Esophagus (tissue), 2 donors: Measurements from ENCODE around the gene COX17. TPM values are rescaled to one million over a fixed set of nuclear protein-coding genes. Genes with fewer than 3 reads are reported as not detected.
"Not testable (repeated sequence)": the region's sequence is repeated elsewhere in the genome, so short reads cannot be mapped to it uniquely, and the experiment has no call there.

Source experiments
- H3K27ac ChIP-seq, 2 donors: one replicate each; pipeline ENCODE4 v1.5.1; 2013; ENCODE audit warnings: low read depth in 2 of 2, mild to moderate bottlenecking in 2 of 2, inconsistent platforms in 1 of 2, low read length in 1 of 2, moderate library complexity in 1 of 2
- H3K27me3 ChIP-seq, 2 donors: one replicate each; pipeline ENCODE4 v1.6.1; 2013; ENCODE audit warnings: low read length in 2 of 2, control low read depth in 1 of 2, mild to moderate bottlenecking in 1 of 2; ENCODE audit not compliant: insufficient read depth in 2 of 2, control insufficient read depth in 1 of 2
- H3K36me3 ChIP-seq, 2 donors: one replicate each; pipeline ENCODE4 v1.6.1; 2013; ENCODE audit warnings: low read length in 1 of 2; ENCODE audit not compliant: control insufficient read depth in 2 of 2, insufficient read depth in 2 of 2
- H3K4me1 ChIP-seq, 2 donors: one replicate each; pipeline ENCODE4 v1.6.1; 2013; ENCODE audit warnings: low read length in 1 of 2; ENCODE audit not compliant: control insufficient read depth in 2 of 2, insufficient read depth in 2 of 2
- H3K4me3 ChIP-seq, 2 donors: one replicate each; pipeline ENCODE4 v1.5.1; 2013; ENCODE audit warnings: low read length in 2 of 2, mild to moderate bottlenecking in 2 of 2, low read depth in 1 of 2, moderate library complexity in 1 of 2
- H3K9me3 ChIP-seq, 2 donors: one replicate each; pipeline ENCODE4 v1.6.1; 2013; ENCODE audit warnings: mild to moderate bottlenecking in 2 of 2, low read depth in 1 of 2, low read length in 1 of 2, moderate library complexity in 1 of 2; ENCODE audit not compliant: control insufficient read depth in 2 of 2, insufficient read depth in 1 of 2
- WGBS, 2 donors: extraction: QIAGEN DNeasy Blood & Tissue Kit; methylation state at CpG; one replicate each; pipeline ENCODE4 v1.1.7; 2013; 5-methylcytosine and 5-hydroxymethylcytosine counted together
- polyA plus RNA-seq, 2 donors: library from polyadenylated mRNA; stranded (reverse); fragments of 200-250 nt; gene quantifications; one replicate each; pipeline ENCODE4 v1.2.3, GENCODE V29; 2013
- donor health status: healthy with polysubstance abuse.
- donor health status: Bipolar disorder and iron deficiency.

Gene COX17
- polyA plus RNA-seq, 2 donors = 72.7 to 116 TPM

GRCh38 chr3:119700920-119701734 is 23.9 kb upstream of the COX17 start:
- no peaks in the 10 kb centered on the region for H3K9me3 ChIP-seq
- H3K27ac ChIP-seq = no peak overlapping the region
- peaks cover 2 to 3% of the 10 kb centered on the region in 2 donors for H3K4me1 ChIP-seq
- 89 to 91% methylated on average over 22 of the region's 22 CpGs for WGBS, 2 donors
- H3K36me3 ChIP-seq = no peaks in the 10 kb centered on the region
- H3K27me3 ChIP-seq = no peaks in the 10 kb centered on the region
- no peak overlapping the region for H3K4me3 ChIP-seq

GRCh38 chr3:119700269-119700919 is 23.2 kb upstream of the COX17 start:
- no peak overlapping the region for H3K4me3 ChIP-seq
- H3K9me3 ChIP-seq = no peaks in the 10 kb centered on the region
- H3K27me3 ChIP-seq = no peaks in the 10 kb centered on the region
- 76 to 78% methylated on average over 4 of the region's 4 CpGs for WGBS, 2 donors
- H3K4me1 ChIP-seq = peaks cover 2 to 3% of the 10 kb centered on the region in 2 donors
- H3K27ac ChIP-seq = no peak overlapping the region
- H3K36me3 ChIP-seq = no peaks in the 10 kb centered on the region

GRCh38 chr3:119697394-119697793 is 20.2 kb upstream of the COX17 start:
- no peaks in the 10 kb centered on the region for H3K9me3 ChIP-seq
- H3K27me3 ChIP-seq = no peaks in the 10 kb centered on the region
- H3K4me1 ChIP-seq = no peaks in the 10 kb centered on the region
- 79 to 84% methylated on average over 5 of the region's 5 CpGs for WGBS, 2 donors
- no peak overlapping the region for H3K27ac ChIP-seq
- no peaks in the 10 kb centered on the region for H3K36me3 ChIP-seq
- H3K4me3 ChIP-seq = no peak overlapping the region

- H3K27me3 ChIP-seq = no peaks in the 10 kb centered on the region
- H3K36me3 ChIP-seq = no peaks in the 10 kb centered on the region
- H3K27ac ChIP-seq = no peak overlapping the region
- no peaks in the 10 kb centered on the region for H3K4me1 ChIP-seq
- H3K4me3 ChIP-seq = no peak overlapping the region
- no peaks in the 10 kb centered on the region for H3K9me3 ChIP-seq
- WGBS, 2 donors = 89 to 90% methylated on average over 2 of the region's 2 CpGs
Measured at GRCh38 chr3:119695480-119695879, 18.3 kb upstream of the COX17 start.

GRCh38 chr3:119690043-119690656 is 12.9 kb upstream of the COX17 start:
- 51 to 53% methylated on average over 4 of the region's 4 CpGs for WGBS, 2 donors
- Histone ChIP-seq H3K27ac (no peak overlapping the region), H3K9me3 (no peaks in the 10 kb centered on the region), H3K4me1 (no peaks in the 10 kb centered on the region), H3K36me3 (no peaks in the 10 kb centered on the region), H3K27me3 (no peaks in the 10 kb centered on the region), H3K4me3 (no peak overlapping the region)

- no peak overlapping the region for H3K27ac ChIP-seq
- H3K36me3 ChIP-seq = no peaks in the 10 kb centered on the region
- H3K9me3 ChIP-seq = no peaks in the 10 kb centered on the region
- H3K27me3 ChIP-seq = no peaks in the 10 kb centered on the region
- no peaks in the 10 kb centered on the region for H3K4me1 ChIP-seq
- 27 to 32% methylated on average over 1 of the region's 1 CpG for WGBS, 2 donors
- H3K4me3 ChIP-seq = no peak overlapping the region
Measured at GRCh38 chr3:119683421-119683820, 6.2 kb upstream of the COX17 start.

- no peaks in the 10 kb centered on the region for H3K36me3 ChIP-seq
- H3K4me1 ChIP-seq = no peaks in the 10 kb centered on the region
- no peaks in the 10 kb centered on the region for H3K27me3 ChIP-seq
- H3K27ac ChIP-seq = no peak overlapping the region
- WGBS, 2 donors = 60 to 66% methylated on average over 1 of the region's 1 CpG
- H3K9me3 ChIP-seq = no peaks in the 10 kb centered on the region
- H3K4me3 ChIP-seq = no peak overlapping the region
Measured at GRCh38 chr3:119681279-119681678, 4.1 kb upstream of the COX17 start.

GRCh38 chr3:119679874-119680273 is 2.7 kb upstream of the COX17 start:
- Histone ChIP-seq H3K36me3 (no peaks in the 10 kb centered on the region), H3K9me3 (no peaks in the 10 kb centered on the region), H3K4me1 (no peaks in the 10 kb centered on the region), H3K4me3 (no peak overlapping the region), H3K27me3 (no peaks in the 10 kb centered on the region), H3K27ac (no peak overlapping the region)

- H3K27ac ChIP-seq = not testable (repeated sequence)
Measured at GRCh38 chr3:119678209-119678608, 1.0 kb upstream of the COX17 start.

More at GRCh38 chr3:119678209-119678608, 1.0 kb upstream of the COX17 start:
- H3K9me3 ChIP-seq, H3K4me1 ChIP-seq, H3K36me3 ChIP-seq, H3K27me3 ChIP-seq, H3K4me3 ChIP-seq: not testable (repeated sequence)
- 97 to 98% methylated on average over 10 of the region's 10 CpGs for WGBS, 2 donors
